ENCODE measurements around the gene RBFOX2.
A peak's percentile ranks its signal among the peaks of the same experiment; 100 is the strongest.

- TF ChIP-seq, protein P1, sequence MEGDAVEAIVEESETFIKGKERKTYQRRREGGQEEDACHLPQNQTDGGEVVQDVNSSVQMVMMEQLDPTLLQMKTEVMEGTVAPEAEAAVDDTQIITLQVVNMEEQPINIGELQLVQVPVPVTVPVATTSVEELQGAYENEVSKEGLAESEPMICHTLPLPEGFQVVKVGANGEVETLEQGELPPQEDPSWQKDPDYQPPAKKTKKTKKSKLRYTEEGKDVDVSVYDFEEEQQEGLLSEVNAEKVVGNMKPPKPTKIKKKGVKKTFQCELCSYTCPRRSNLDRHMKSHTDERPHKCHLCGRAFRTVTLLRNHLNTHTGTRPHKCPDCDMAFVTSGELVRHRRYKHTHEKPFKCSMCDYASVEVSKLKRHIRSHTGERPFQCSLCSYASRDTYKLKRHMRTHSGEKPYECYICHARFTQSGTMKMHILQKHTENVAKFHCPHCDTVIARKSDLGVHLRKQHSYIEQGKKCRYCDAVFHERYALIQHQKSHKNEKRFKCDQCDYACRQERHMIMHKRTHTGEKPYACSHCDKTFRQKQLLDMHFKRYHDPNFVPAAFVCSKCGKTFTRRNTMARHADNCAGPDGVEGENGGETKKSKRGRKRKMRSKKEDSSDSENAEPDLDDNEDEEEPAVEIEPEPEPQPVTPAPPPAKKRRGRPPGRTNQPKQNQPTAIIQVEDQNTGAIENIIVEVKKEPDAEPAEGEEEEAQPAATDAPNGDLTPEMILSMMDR (IDR thresholded peaks at IDR 0.05): no peak
- TF ChIP-seq POLR2AphosphoS5 (IDR thresholded peaks at IDR 0.05; ENCODE audit: low read depth, low read length): no peak
- TF ChIP-seq RAD21 (IDR thresholded peaks at IDR 0.05; ENCODE audit: low read length): no peak
- TF ChIP-seq, protein P2, sequence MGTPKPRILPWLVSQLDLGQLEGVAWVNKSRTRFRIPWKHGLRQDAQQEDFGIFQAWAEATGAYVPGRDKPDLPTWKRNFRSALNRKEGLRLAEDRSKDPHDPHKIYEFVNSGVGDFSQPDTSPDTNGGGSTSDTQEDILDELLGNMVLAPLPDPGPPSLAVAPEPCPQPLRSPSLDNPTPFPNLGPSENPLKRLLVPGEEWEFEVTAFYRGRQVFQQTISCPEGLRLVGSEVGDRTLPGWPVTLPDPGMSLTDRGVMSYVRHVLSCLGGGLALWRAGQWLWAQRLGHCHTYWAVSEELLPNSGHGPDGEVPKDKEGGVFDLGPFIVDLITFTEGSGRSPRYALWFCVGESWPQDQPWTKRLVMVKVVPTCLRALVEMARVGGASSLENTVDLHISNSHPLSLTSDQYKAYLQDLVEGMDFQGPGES (IDR thresholded peaks at IDR 0.05; ENCODE audit: low read depth, low read length): no peak
- TF ChIP-seq TEAD4 (IDR thresholded peaks at IDR 0.05; ENCODE audit: borderline replicate concordance, insufficient read depth): no peak
- TF ChIP-seq TCF12 (IDR thresholded peaks at IDR 0.05): no peak
- TF ChIP-seq ELF1 (IDR thresholded peaks at IDR 0.05): no peak
- no peak for TF ChIP-seq MAX (IDR thresholded peaks at IDR 0.05; ENCODE audit: low read depth)
- peak; percentile 32; the same call in 1 of the 2 replicates for TF ChIP-seq RCOR1 (IDR thresholded peaks at IDR 0.05; ENCODE audit: low read length)
- TF ChIP-seq TAF1 (IDR thresholded peaks at IDR 0.05; ENCODE audit: borderline replicate concordance, low read depth, low read length): no peak
- no peak for TF ChIP-seq FOXM1 (IDR thresholded peaks at IDR 0.05; ENCODE audit: low read depth)
- no peak for TF ChIP-seq EP300 (IDR thresholded peaks at IDR 0.05; ENCODE audit: borderline replicate concordance in 1 of 2, low read depth in 1 of 2, low read length in 1 of 2)
- no peak for TF ChIP-seq CHD2 (IDR thresholded peaks at IDR 0.05; ENCODE audit: low read length, partially characterized antibody)
- TF ChIP-seq GABPA (IDR thresholded peaks at IDR 0.05; ENCODE audit: low read depth): no peak
Measured at GRCh38 chr22:36009085-36009484, 19.5 kb downstream of the RBFOX2 start.
